ES-I3 (cell line): ENCODE results near the gene LPAR1.

ENCODE experiments used
- H3K36me3 ChIP-seq: 2 replicates; pipeline ENCODE4 v1.6.1; 2013; ENCODE audit warnings: mild to moderate bottlenecking, low read length, control low read depth, moderate library complexity; ENCODE audit not compliant: insufficient read depth
- H3K4me1 ChIP-seq: 2 replicates; pipeline ENCODE4 v1.6.1; 2013; ENCODE audit warnings: mild to moderate bottlenecking, control low read depth, low read length; ENCODE audit not compliant: insufficient read depth
- H3K9ac ChIP-seq: 2 replicates; pipeline ENCODE4 v1.6.1; 2013; ENCODE audit warnings: low read depth, mild to moderate bottlenecking, low read length, moderate library complexity
- H3K9me3 ChIP-seq: 2 replicates; pipeline ENCODE4 v1.6.1; 2013; ENCODE audit warnings: mild to moderate bottlenecking, low read length, moderate library complexity; ENCODE audit not compliant: control insufficient read depth, insufficient read depth

The LPAR1 gene

GRCh38 chr9:110895147-110895905 lies 142.9 kb downstream of the LPAR1 start:
- H3K9ac ChIP-seq = no peak overlapping the region
- H3K36me3 ChIP-seq = no peaks in the 10 kb centered on the region
- no peaks in the 10 kb centered on the region for H3K4me1 ChIP-seq
- H3K9me3 ChIP-seq = no peaks in the 10 kb centered on the region

DNA sequence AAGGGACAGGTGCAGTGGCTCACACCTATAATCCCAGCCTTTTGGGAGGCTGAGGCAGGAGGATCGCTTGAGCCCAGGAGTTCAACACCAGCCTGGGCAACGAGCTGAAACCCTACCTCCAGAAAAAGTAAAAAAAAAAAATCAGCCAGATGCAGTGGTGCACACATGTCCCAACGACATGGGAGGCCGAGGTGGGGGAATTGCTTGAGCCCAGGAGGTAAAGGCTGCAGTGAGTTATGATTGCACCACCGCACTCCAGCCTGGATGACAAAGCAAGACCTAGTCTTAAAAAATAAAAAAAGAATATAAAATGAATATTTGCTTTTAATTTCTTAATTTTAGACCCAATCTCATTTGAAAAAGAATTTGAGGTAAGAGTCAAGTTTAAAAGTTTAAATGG lies 143.5 kb downstream of the LPAR1 start:
- Histone ChIP-seq H3K36me3 (no peaks in the 10 kb centered on the region), H3K4me1 (no peaks in the 10 kb centered on the region), H3K9ac (no peak overlapping the region), H3K9me3 (no peaks in the 10 kb centered on the region)

DNA sequence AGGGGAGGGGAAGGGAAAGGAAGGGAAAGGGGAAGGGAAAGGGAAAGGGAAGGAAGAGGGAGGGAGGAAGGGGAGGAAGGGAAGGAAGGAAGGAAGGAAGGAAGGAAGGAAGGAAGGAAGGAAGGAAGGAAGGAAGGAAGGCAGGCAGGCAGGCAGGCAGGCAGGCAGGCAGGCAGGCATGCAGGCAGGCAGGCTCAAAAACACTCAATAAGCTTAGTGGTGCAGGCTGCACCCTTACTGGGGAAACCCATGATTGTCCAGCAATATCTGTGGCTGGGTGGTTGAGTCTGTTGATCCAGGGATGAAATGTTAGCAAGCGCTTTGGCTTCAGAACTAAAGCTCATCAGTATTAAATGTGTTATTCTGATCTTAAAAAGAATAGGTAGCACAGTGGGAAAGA lies 145.6 kb downstream of the LPAR1 start:
- no peaks in the 10 kb centered on the region for H3K4me1 ChIP-seq
- no peaks in the 10 kb centered on the region for H3K36me3 ChIP-seq
- no peaks in the 10 kb centered on the region for H3K9me3 ChIP-seq
- H3K9ac ChIP-seq = no peak overlapping the region

DNA sequence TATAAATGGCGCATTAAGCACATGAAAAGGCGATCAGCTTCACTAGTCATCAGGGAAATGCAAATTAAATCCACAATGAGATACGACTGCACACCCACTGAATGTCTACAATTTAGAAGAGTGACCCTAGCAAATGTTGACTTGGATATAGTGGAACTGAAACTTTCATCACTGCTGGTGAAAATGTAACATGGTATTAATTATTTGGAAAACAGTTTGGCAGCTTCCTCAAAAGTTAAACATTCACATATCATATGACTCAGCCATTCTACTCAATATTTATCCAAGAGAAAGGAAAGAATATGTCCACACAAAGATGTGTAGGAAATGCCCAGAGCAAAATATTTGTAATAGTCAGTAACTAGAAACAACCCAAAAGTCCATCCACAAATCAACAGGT lies 146.5 kb downstream of the LPAR1 start:
- Histone ChIP-seq H3K36me3 (no peaks in the 10 kb centered on the region), H3K4me1 (no peaks in the 10 kb centered on the region), H3K9me3 (no peaks in the 10 kb centered on the region), H3K9ac (no peak overlapping the region)

DNA sequence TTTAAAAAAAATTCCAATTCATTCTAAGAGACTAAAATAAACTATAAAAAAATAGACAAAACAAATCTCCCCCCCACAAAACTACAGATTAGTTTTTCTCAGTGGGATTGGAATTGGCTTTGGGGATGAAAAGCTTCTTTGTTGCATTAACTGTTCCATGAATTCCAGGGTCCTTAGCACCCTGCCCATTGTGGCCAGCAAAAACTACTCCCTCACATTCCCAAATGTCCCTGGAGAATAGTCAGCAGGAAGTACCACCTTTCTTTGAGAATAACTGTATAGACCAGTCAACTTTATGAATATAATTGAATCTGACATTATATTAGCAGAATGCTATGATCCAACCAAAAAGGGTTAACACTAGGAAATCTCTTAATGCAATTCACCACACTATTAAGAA lies 147.9 kb downstream of the LPAR1 start:
- Histone ChIP-seq H3K36me3 (no peaks in the 10 kb centered on the region), H3K9me3 (no peaks in the 10 kb centered on the region), H3K9ac (no peak overlapping the region), H3K4me1 (no peaks in the 10 kb centered on the region)

DNA sequence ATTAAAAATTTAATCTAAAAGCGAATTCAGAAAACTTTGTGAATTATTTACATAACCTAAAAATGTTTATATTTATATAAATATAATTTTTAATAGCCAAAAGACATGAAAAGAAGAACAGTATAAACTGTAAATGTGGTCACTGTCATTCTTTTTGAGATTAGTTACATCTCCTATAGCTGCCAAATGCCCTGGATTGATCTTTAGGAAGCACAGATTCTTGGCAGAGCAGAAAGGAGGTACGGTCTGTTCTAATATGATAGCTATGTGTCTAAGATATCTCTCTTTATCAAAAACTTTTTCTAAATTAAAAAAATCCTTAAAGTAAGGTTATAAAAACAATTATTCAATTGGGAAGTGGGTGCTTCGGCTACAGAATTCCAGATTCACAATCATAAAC lies 151.0 kb downstream of the LPAR1 start:
- no peaks in the 10 kb centered on the region for H3K4me1 ChIP-seq
- H3K9me3 ChIP-seq = no peaks in the 10 kb centered on the region
- no peaks in the 10 kb centered on the region for H3K36me3 ChIP-seq
- H3K9ac ChIP-seq = no peak overlapping the region

GRCh38 chr9:110886832-110887231 lies 151.4 kb downstream of the LPAR1 start:
- Histone ChIP-seq H3K36me3 (no peaks in the 10 kb centered on the region), H3K9ac (no peak overlapping the region), H3K9me3 (no peaks in the 10 kb centered on the region), H3K4me1 (no peaks in the 10 kb centered on the region)

- Histone ChIP-seq H3K9ac (no peak overlapping the region), H3K4me1 (peaks cover 13% of the 10 kb centered on the region; the same call in 1 of the 2 replicates), H3K36me3 (no peaks in the 10 kb centered on the region)
These were observed 158.1 kb downstream of the LPAR1 start for GRCh38 chr9:110880189-110880588.

GRCh38 chr9:110877374-110877773 lies 160.9 kb downstream of the LPAR1 start:
- H3K36me3 ChIP-seq = no peaks in the 10 kb centered on the region

More at GRCh38 chr9:110880189-110880588, 158.1 kb downstream of the LPAR1 start:
- H3K9me3 ChIP-seq = no peaks in the 10 kb centered on the region

DNA sequence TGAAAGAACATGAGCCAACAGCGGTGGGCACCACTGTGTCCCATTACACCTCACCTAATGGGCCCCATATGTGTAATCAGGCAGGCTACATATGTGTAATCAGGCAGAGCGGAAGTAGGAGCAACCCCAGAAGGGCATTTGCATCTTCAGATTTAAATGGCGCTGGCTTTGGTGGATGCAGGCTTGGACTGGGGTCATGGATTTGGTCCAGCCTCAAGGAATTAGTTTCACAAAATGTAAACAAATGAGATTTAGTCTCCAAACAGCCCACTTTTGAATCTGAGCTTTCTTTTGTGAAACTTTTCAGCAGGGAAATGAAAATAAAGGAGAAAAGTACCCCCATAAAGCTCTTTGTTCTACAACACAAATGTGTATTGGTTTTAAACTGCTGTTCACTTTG lies 161.3 kb downstream of the LPAR1 start:
- H3K9me3 ChIP-seq = no peaks in the 10 kb centered on the region
- H3K36me3 ChIP-seq = no peaks in the 10 kb centered on the region
- peaks cover 13% of the 10 kb centered on the region; the same call in 1 of the 2 replicates for H3K4me1 ChIP-seq

More at GRCh38 chr9:110877374-110877773, 160.9 kb downstream of the LPAR1 start:
- no peaks in the 10 kb centered on the region for H3K9me3 ChIP-seq
- H3K9ac ChIP-seq = no peak overlapping the region
- peaks cover 13% of the 10 kb centered on the region; the same call in 1 of the 2 replicates for H3K4me1 ChIP-seq

GRCh38 chr9:110874963-110875674 lies 163.2 kb downstream of the LPAR1 start:
- H3K36me3 ChIP-seq = no peaks in the 10 kb centered on the region
- no peak overlapping the region for H3K9ac ChIP-seq
- no peaks in the 10 kb centered on the region for H3K9me3 ChIP-seq
- H3K4me1 ChIP-seq = peaks cover 11% of the 10 kb centered on the region; the same call in 1 of the 2 replicates

More for the DNA sequence above, 161.3 kb downstream of the LPAR1 start:
- no peak overlapping the region for H3K9ac ChIP-seq

GRCh38 chr9:110872920-110873319 lies 165.3 kb downstream of the LPAR1 start:
- no peaks in the 10 kb centered on the region for H3K9me3 ChIP-seq
- no peaks in the 10 kb centered on the region for H3K36me3 ChIP-seq
- no peak overlapping the region for H3K9ac ChIP-seq
- peaks cover 8% of the 10 kb centered on the region; the same call in 1 of the 2 replicates for H3K4me1 ChIP-seq

DNA sequence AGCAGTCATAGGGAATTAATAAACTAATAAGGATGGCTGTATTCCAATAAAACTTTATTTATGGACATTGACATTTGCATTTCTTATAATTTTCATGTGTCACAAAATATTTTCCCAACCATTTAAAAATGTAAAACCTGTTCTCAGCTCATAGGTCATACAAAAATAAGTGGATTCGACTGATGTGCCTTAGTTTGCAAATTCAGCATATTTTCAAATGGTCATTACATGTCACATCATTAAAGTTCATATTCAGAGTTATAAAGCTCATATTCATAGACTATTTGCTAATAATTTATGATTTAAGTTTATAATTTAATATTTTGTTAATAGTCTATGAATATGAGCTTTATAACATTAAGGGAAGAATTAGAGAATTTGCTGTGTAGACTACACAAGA lies 166.5 kb downstream of the LPAR1 start:
- no peak overlapping the region for H3K9ac ChIP-seq
- H3K4me1 ChIP-seq = no peaks in the 10 kb centered on the region
- no peaks in the 10 kb centered on the region for H3K9me3 ChIP-seq
- H3K36me3 ChIP-seq = no peaks in the 10 kb centered on the region

DNA sequence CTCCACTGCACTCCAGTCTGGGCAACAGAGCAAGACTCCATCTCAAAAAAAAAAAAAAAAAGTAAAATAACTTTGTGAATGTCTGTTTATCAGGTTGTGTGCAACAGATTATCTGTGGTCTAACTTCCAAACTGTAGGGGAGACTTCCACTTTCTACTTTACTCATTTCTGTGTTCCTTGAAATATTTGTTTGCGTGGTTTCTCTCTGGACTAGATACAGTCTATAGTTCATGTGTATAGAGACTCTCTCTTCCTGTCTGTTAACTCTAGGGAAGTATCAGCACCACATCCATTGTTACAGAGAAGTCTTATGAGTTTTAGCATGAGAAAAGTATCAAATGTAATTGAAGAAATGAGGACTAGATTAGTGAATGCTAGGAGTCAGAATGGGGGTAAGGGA lies 168.3 kb downstream of the LPAR1 start:
- Histone ChIP-seq H3K9me3 (no peaks in the 10 kb centered on the region), H3K36me3 (no peaks in the 10 kb centered on the region), H3K4me1 (no peaks in the 10 kb centered on the region), H3K9ac (no peak overlapping the region)

- no peaks in the 10 kb centered on the region for H3K36me3 ChIP-seq
- peaks cover 7% of the 10 kb centered on the region for H3K9me3 ChIP-seq
These were observed 174.3 kb downstream of the LPAR1 start for GRCh38 chr9:110864011-110864410.

More at GRCh38 chr9:110864011-110864410, 174.3 kb downstream of the LPAR1 start:
- no peaks in the 10 kb centered on the region for H3K4me1 ChIP-seq
- no peak overlapping the region for H3K9ac ChIP-seq
